GM19193 (cell line): ENCODE results near the gene PRDM5.

ENCODE experiments used
- POLR2A ChIP-seq: IDR thresholded peaks from 4 replicates; pipeline ENCODE4 v1.6.1; 2011; ENCODE audit not compliant: insufficient read depth, insufficient read length; ENCODE audit errors: extremely low read depth

The PRDM5 gene

DNA sequence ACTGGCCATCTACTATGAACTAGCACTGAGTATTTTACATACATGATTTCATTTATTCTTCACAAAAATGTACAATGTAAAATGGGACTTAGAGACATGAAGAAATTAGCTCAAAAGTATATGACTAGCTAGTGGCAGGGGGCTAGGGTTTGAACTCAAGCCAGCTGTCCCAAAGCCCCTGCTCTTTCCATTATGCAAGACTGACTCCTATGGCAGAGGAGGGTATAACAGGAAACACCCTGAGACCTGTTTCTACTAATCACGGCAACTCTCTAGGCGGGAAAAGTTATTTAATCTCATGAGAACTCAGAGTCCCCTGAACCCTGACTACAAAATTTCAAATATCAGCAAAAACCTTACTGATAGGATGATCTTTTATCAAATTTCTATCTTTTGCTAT is 150.6 kb downstream of the PRDM5 start:
- TF ChIP-seq POLR2A, result no peak

DNA sequence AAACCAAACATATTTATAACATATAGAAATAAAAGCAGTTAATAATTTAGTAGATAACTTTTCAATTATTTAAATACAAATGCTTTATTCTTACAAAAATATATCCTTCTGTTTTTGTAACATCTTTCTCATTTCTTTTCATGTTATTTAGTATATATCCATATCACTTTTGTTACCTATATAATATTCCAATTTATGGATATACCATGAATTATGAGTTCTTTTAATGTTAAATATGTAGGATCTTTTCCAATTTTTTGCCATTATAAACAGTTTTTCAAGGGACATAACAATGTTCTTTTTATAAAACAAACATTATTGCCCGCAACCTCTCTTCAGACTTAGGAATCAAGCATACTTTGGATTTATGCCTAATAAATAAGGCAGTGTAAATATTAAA is 151.6 kb downstream of the PRDM5 start:
- no peak for TF ChIP-seq POLR2A

- no peak for TF ChIP-seq POLR2A
Measured at GRCh38 chr4:120769227-120769626, 153.3 kb downstream of the PRDM5 start.

- TF ChIP-seq POLR2A, result no peak
Measured at GRCh38 chr4:120765260-120765680, 157.3 kb downstream of the PRDM5 start.

DNA sequence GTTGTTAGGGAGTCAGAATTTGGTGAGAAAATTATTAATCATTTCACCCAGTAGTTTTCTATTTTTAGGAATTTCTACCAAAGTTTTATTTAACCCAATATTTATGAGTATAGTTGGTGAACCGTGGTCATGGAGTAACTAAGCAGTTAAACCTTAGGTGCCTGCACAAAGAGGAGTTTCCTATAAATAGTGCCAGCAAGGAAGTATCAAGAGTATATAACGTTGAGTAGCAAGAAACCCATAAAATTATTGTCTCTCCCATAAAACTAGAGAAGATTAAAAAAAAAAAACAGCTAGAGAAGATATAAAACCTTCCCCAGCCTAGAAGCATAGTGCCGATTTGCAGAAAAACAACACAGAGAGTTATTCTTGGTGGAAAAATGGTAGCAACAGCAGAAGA is 158.9 kb downstream of the PRDM5 start:
- no peak for TF ChIP-seq POLR2A

DNA sequence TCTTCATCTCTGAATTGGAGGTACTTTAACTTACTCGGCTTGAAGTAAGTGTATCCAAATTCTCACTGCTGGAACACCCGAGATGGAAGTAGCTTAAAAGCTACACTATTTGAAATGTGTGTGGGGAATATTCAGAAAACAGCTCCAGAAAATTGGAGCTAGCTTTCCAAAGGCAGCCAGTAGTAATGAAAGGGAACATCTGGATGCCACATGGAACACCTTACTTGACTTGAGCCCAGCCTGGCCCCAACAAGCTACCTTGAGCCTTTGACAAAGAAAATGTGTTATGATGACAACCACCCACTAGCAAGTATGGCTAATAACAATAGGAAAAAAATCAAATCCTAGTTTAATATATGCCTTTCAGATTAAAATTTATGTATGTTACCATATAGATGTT is 161.5 kb downstream of the PRDM5 start:
- TF ChIP-seq POLR2A, result no peak

DNA sequence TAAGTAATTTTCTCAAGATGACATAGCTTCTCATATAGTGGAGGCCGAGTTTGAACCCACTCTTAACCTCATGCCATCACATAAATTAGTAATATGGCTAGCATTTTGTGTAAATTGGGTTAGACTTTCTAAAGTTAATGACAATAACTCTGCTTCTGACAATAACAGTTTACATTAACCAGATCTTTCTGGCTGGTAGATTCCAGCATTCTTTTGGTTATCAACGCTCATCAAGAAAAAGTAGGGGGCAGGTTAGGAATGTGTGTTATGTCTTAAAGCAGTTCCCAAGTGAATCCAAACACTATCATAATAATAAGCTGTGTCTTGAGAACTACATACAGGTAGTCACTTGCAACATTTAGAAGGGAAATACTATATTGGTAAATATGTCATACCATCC is 162.5 kb downstream of the PRDM5 start:
- TF ChIP-seq POLR2A, result no peak

DNA sequence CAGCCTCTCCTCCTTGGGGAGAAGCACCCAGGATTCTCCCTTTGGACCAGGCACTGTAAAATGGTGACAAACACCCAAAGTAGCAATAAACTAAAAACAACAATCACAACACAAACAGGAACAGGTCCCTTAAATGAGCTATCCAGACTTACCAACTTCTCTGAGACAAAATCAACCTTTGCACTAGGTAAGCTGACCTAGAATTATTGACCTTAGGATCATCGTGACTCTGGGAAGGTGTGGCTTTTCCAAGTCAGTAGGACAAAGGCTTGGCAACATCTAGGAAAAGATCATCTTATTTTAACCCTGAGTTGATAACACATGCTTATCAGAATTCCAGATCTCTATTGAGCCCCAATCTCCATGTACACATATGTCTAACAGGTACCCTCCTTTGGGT is 166.7 kb downstream of the PRDM5 start:
- no peak for TF ChIP-seq POLR2A

- TF ChIP-seq POLR2A, result no peak
Measured at GRCh38 chr4:120754590-120754989, 167.9 kb downstream of the PRDM5 start.

DNA sequence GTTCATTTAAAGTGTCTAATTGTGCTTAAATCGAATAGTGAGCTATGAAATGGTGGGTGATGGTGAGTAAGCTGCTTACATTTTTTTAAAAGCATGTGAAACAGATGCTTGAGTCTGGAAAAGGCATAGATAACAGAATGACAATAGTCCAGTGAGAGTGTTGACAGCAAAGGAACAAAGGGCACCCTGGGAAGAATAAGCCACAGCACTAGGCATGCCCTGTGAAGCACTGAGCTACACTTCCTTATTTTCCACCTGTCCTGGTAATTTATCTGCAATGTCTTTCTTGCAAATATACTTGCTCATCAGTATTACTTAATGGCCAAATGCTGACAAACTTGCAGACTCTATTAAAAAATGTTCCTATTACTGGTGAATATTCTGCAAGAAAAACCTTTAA is 168.7 kb downstream of the PRDM5 start:
- TF ChIP-seq POLR2A, result no peak

GRCh38 chr4:120750152-120750525 is 172.4 kb downstream of the PRDM5 start:
- no peak for TF ChIP-seq POLR2A

- TF ChIP-seq POLR2A, result no peak
Measured at GRCh38 chr4:120749445-120750151, 172.9 kb downstream of the PRDM5 start.

DNA sequence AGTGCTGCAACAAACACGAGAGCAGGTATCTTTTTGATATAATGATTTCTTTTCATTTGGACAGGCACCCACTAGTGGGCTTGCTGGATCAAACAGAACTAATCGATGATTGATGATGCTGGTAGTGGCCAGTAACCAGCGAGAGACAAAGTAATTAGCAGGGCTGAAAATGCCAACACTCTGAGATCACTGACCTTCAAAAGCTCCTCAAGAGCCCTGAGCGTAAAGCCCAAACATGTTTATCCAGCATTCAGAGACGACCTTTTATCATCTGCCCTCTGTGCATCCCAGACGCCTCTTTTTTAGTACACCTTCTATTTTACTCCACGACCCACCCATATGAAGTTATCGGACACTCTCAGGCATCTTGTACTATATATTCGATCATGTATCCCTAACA is 186.2 kb downstream of the PRDM5 start:
- TF ChIP-seq POLR2A, result no peak

- no peak for TF ChIP-seq POLR2A
Measured at GRCh38 chr4:120733968-120734367, 188.6 kb downstream of the PRDM5 start.

DNA sequence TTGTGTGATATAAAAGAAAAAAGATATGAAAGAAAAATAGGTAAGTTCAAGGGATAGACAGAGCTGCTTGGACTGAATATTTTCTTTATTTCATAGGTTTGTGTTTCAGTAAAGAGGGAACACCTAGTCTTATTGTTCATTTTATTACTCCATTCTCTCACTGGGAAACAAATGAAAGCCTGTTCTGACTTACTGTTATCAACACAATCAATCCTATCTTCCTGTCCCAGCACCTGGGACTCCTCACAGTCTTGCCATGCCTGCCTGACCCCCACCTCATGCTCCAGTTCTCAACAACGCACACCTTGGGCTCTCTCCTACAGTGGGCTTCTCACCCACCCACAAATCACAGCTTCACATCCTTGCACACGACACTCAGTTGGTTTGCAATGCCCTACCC is 189.5 kb downstream of the PRDM5 start:
- TF ChIP-seq POLR2A, result no peak

GRCh38 chr4:120731561-120731960 is 191.0 kb downstream of the PRDM5 start:
- no peak for TF ChIP-seq POLR2A

- TF ChIP-seq POLR2A, result no peak
Measured at GRCh38 chr4:120730777-120731320, 191.7 kb downstream of the PRDM5 start.
